H9 (cell line): Measurements from ENCODE around the gene PREPL. TPM values are rescaled to one million over a fixed set of nuclear protein-coding genes. Genes with fewer than 3 reads are reported as not detected.

Experiments
- DNase-seq: peaks from one replicate; pipeline ENCODE4 v3.0.0-alpha.2; 2017
- H2AFZ ChIP-seq: one replicate; pipeline ENCODE4 v1.6.1; 2013; ENCODE audit warnings: mild to moderate bottlenecking, low read length, control low read depth, moderate library complexity
- H2AK5ac ChIP-seq: 2 replicates; pipeline ENCODE4 v1.6.1; 2013; ENCODE audit warnings: low read length, control low read depth, mixed read lengths; ENCODE audit not compliant: insufficient read length
- H2BK120ac ChIP-seq: one replicate; pipeline ENCODE4 v1.6.1; 2013; ENCODE audit warnings: low read depth, mild to moderate bottlenecking, low read length, control low read depth, inconsistent platforms; ENCODE audit not compliant: poor library complexity, severe bottlenecking
- H2BK12ac ChIP-seq: 2 replicates; pipeline ENCODE4 v1.6.1; 2013; ENCODE audit warnings: low read length, control low read depth, mixed read lengths, low read depth; ENCODE audit not compliant: insufficient read length
- H2BK15ac ChIP-seq: 2 replicates; pipeline ENCODE4 v1.6.1; 2013; ENCODE audit warnings: low read depth, low read length, control low read depth
- H2BK20ac ChIP-seq: one replicate; pipeline ENCODE4 v1.6.1; 2013; ENCODE audit warnings: low read depth, mild to moderate bottlenecking, low read length, control low read depth, inconsistent platforms; ENCODE audit not compliant: poor library complexity, severe bottlenecking
- H2BK5ac ChIP-seq: 2 replicates; pipeline ENCODE4 v1.6.1; 2013; ENCODE audit warnings: low read length, control low read depth, mixed read lengths; ENCODE audit not compliant: insufficient read length
- H3K14ac ChIP-seq: 2 replicates; pipeline ENCODE4 v1.6.1; 2013; ENCODE audit warnings: low read length, control low read depth; ENCODE audit not compliant: insufficient read depth
- H3K18ac ChIP-seq: 2 replicates; pipeline ENCODE4 v1.6.1; 2013; ENCODE audit warnings: low read depth, mild to moderate bottlenecking, mixed read lengths, low read length, control low read depth; ENCODE audit not compliant: insufficient read length
- H3K23ac ChIP-seq: 2 replicates; pipeline ENCODE4 v1.6.1; 2013; ENCODE audit warnings: low read length, control low read depth, mixed read lengths, low read depth; ENCODE audit not compliant: insufficient read length
- H3K23me2 ChIP-seq: 2 replicates; pipeline ENCODE4 v1.6.1; 2013; ENCODE audit warnings: low read depth, mild to moderate bottlenecking, mixed read lengths, low read length, control low read depth; ENCODE audit not compliant: insufficient read length, poor library complexity, severe bottlenecking
- H3K27ac ChIP-seq: 2 replicates; pipeline ENCODE4 v1.5.1; 2013; ENCODE audit warnings: low read length, control low read depth, mixed read lengths, low read depth; ENCODE audit not compliant: insufficient read length
- H3K27me3 ChIP-seq: 2 replicates; pipeline ENCODE4 v1.6.1; 2013; ENCODE audit warnings: low read length, control low read depth, inconsistent platforms; ENCODE audit not compliant: insufficient read depth
- H3K4ac ChIP-seq: 2 replicates; pipeline ENCODE4 v1.6.1; 2013; ENCODE audit warnings: low read depth, mild to moderate bottlenecking, control low read depth, inconsistent platforms, low read length, moderate library complexity
- H3K4me1 ChIP-seq: 2 replicates; pipeline ENCODE4 v1.6.1; 2013; ENCODE audit warnings: low read length, control low read depth, inconsistent platforms; ENCODE audit not compliant: insufficient read depth
- H3K4me2 ChIP-seq: 2 replicates; pipeline ENCODE4 v1.6.1; 2013; ENCODE audit warnings: low read length, control low read depth, mixed read lengths; ENCODE audit not compliant: insufficient read length, insufficient read depth
- H3K56ac ChIP-seq: 2 replicates; pipeline ENCODE4 v1.6.1; 2013; ENCODE audit warnings: low read depth, mild to moderate bottlenecking, mixed read lengths, low read length, control low read depth; ENCODE audit not compliant: insufficient read length
- H3K79me1 ChIP-seq: 2 replicates; pipeline ENCODE4 v1.6.1; 2013; ENCODE audit warnings: low read depth, mild to moderate bottlenecking, moderate library complexity, low read length, control low read depth, inconsistent platforms; ENCODE audit not compliant: insufficient read depth, poor library complexity, severe bottlenecking
- H3K79me2 ChIP-seq: 2 replicates; pipeline ENCODE4 v1.6.1; 2013; ENCODE audit warnings: low read length, control low read depth, inconsistent platforms; ENCODE audit not compliant: insufficient read depth
- H3K9ac ChIP-seq: 2 replicates; pipeline ENCODE4 v1.6.1; 2013; ENCODE audit warnings: low read length, control low read depth, mixed read lengths; ENCODE audit not compliant: insufficient read length; ENCODE audit errors: extremely low read depth
- H3K9me3 ChIP-seq: one replicate; pipeline ENCODE4 v1.6.1; 2013; ENCODE audit warnings: low read depth, low read length, inconsistent platforms; ENCODE audit not compliant: control insufficient read depth
- H3T11ph ChIP-seq: one replicate; pipeline ENCODE4 v1.6.1; 2013; ENCODE audit warnings: mild to moderate bottlenecking, low read length, control low read depth, inconsistent platforms
- H4K20me1 ChIP-seq: one replicate; pipeline ENCODE4 v1.6.1; 2013; ENCODE audit not compliant: control insufficient read depth, insufficient read length, insufficient read depth
- H4K5ac ChIP-seq: 2 replicates; pipeline ENCODE4 v1.6.1; 2013; ENCODE audit warnings: low read depth, mild to moderate bottlenecking, mixed read lengths, low read length, control low read depth; ENCODE audit not compliant: insufficient read length
- H4K8ac ChIP-seq: replicated peaks from 2 replicates; pipeline ENCODE4 v1.6.1; 2013; ENCODE audit warnings: low read length, control low read depth, mixed read lengths, low read depth; ENCODE audit not compliant: insufficient read length
- H4K91ac ChIP-seq: 2 replicates; pipeline ENCODE4 v1.6.1; 2013; ENCODE audit warnings: low read depth, mild to moderate bottlenecking, moderate library complexity, mixed read lengths, low read length, control low read depth; ENCODE audit not compliant: insufficient read length
- H3K27ac Mint-ChIP-seq, 3 experiments: 2 replicates in 2 of 3; 3 replicates in 1 of 3; pipeline ENCODE4 v1.8.0; 2020 to 2021; ENCODE audit warnings: mixed read lengths in 3 of 3, mild to moderate bottlenecking in 1 of 3, moderate library complexity in 1 of 3
- H3K27me3 Mint-ChIP-seq: 2 replicates; pipeline ENCODE4 v1.8.0; 2021; ENCODE audit warnings: low read depth, mild to moderate bottlenecking, moderate library complexity, mixed read lengths
- H3K36me3 Mint-ChIP-seq, 3 experiments: 2 replicates in 2 of 3; 3 replicates in 1 of 3; pipeline ENCODE4 v1.8.0; 2020 to 2021; ENCODE audit warnings: low read depth in 3 of 3, mixed read lengths in 3 of 3; ENCODE audit not compliant: insufficient read depth in 1 of 3
- H3K4me1 Mint-ChIP-seq, 2 experiments: 2 replicates each; pipeline ENCODE4 v1.8.0; 2020; ENCODE audit warnings: mixed read lengths in 2 of 2
- H3K4me3 Mint-ChIP-seq, 2 experiments: 2 replicates in 1 of 2; 3 replicates in 1 of 2; pipeline ENCODE4 v1.8.0; 2020 to 2021; ENCODE audit warnings: mild to moderate bottlenecking in 2 of 2, mixed read lengths in 2 of 2, moderate library complexity in 1 of 2
- H3K9me3 Mint-ChIP-seq, 2 experiments: 2 replicates in 1 of 2; 3 replicates in 1 of 2; pipeline ENCODE4 v1.8.0; 2020; ENCODE audit warnings: mild to moderate bottlenecking in 2 of 2, mixed read lengths in 2 of 2, moderate library complexity in 1 of 2
- WGBS: extraction: QIAGEN DNeasy Blood & Tissue Kit; methylation state at CpG from one replicate; pipeline ENCODE4 v1.1.7; 2013; ENCODE audit warnings: missing lambda C conversion rate, low lambda C conversion rate, mixed read lengths; ENCODE audit not compliant: insufficient read length; ENCODE audit errors: extremely low coverage; 5-methylcytosine and 5-hydroxymethylcytosine counted together
- total RNA-seq: library from RNA; stranded (reverse); gene quantifications from 2 replicates; pipeline ENCODE4 v1.2.1, GENCODE V29; 2021
- TF ChIP-seq, protein P1 (sequence below): fragments of 200-600 bp; sonication (generic); conservative IDR thresholded peaks from 3 replicates; pipeline ENCODE4 v1.8.0; 2021; ENCODE audit warnings: antibody characterized with exemption, mild to moderate bottlenecking

PREPL gene
- total RNA-seq, 1 experiment from 2014 or later = 30.1 TPM

- Mint-ChIP-seq H3K4me1 (no peaks in the 10 kb centered on the region), H3K4me3 (no peak overlapping the region), H3K36me3 (no peaks in the 10 kb centered on the region), H3K27ac (no peak overlapping the region), H3K27me3 (no peaks in the 10 kb centered on the region), H3K9me3 (no peaks in the 10 kb centered on the region)
- H3K4ac ChIP-seq = no peak overlapping the region
- no peaks in the 10 kb centered on the region for H4K20me1 ChIP-seq
- H3K27me3 ChIP-seq = no peaks in the 10 kb centered on the region
- H3K23ac ChIP-seq = no peak overlapping the region
- H3T11ph ChIP-seq = no peak overlapping the region
- no peak overlapping the region for H2AFZ ChIP-seq
- H3K79me2 ChIP-seq = no peaks in the 10 kb centered on the region
- no peaks in the 10 kb centered on the region for H3K23me2 ChIP-seq
- no peak overlapping the region for H2BK5ac ChIP-seq
- no peak overlapping the region for H3K18ac ChIP-seq
- H2BK20ac ChIP-seq = no peak overlapping the region
- H3K4me2 ChIP-seq = no peak overlapping the region
- 100% methylated on average over 1 of the region's 1 CpG for WGBS
- no peak overlapping the region for H2BK12ac ChIP-seq
- H3K79me1 ChIP-seq = no peaks in the 10 kb centered on the region
- no peaks in the 10 kb centered on the region for H3K4me1 ChIP-seq
- no peak overlapping the region for H2AK5ac ChIP-seq
- H3K9me3 ChIP-seq = no peaks in the 10 kb centered on the region
- H2BK120ac ChIP-seq = no peak overlapping the region
- H3K14ac ChIP-seq = no peak overlapping the region
- H3K9ac ChIP-seq = no peak overlapping the region
- H2BK15ac ChIP-seq = no peak overlapping the region
- H4K8ac ChIP-seq = no peak overlapping the region
- H3K27ac ChIP-seq = no peak overlapping the region
- H4K5ac ChIP-seq = no peak overlapping the region
- DNase-seq = no peak
- TF ChIP-seq, protein P1, sequence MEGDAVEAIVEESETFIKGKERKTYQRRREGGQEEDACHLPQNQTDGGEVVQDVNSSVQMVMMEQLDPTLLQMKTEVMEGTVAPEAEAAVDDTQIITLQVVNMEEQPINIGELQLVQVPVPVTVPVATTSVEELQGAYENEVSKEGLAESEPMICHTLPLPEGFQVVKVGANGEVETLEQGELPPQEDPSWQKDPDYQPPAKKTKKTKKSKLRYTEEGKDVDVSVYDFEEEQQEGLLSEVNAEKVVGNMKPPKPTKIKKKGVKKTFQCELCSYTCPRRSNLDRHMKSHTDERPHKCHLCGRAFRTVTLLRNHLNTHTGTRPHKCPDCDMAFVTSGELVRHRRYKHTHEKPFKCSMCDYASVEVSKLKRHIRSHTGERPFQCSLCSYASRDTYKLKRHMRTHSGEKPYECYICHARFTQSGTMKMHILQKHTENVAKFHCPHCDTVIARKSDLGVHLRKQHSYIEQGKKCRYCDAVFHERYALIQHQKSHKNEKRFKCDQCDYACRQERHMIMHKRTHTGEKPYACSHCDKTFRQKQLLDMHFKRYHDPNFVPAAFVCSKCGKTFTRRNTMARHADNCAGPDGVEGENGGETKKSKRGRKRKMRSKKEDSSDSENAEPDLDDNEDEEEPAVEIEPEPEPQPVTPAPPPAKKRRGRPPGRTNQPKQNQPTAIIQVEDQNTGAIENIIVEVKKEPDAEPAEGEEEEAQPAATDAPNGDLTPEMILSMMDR = no peak
- no peak overlapping the region for H3K56ac ChIP-seq
- H4K91ac ChIP-seq = no peak overlapping the region
Measured at GRCh38 chr2:44280869-44281268, 80.4 kb downstream of the PREPL start.
